Activated CD4-positive, alpha-beta T cell treated with anti-CD3 and anti-CD28 coated beads, Interleukin-2, Interleukin-4, amounts not matched to agents 100 ng/mL and 50 ng/mL, durations not matched to agents 16 hours and 8 hours (primary cell): ENCODE results near the gene TSPAN32.
A peak's percentile ranks its signal among the peaks of the same experiment; 100 is the strongest.

Source experiments
- DNase-seq: peaks from one replicate; pipeline ENCODE4 v3.0.0-alpha.2; 2020; ENCODE audit warnings: low spot score

TSPAN32 gene

DNA sequence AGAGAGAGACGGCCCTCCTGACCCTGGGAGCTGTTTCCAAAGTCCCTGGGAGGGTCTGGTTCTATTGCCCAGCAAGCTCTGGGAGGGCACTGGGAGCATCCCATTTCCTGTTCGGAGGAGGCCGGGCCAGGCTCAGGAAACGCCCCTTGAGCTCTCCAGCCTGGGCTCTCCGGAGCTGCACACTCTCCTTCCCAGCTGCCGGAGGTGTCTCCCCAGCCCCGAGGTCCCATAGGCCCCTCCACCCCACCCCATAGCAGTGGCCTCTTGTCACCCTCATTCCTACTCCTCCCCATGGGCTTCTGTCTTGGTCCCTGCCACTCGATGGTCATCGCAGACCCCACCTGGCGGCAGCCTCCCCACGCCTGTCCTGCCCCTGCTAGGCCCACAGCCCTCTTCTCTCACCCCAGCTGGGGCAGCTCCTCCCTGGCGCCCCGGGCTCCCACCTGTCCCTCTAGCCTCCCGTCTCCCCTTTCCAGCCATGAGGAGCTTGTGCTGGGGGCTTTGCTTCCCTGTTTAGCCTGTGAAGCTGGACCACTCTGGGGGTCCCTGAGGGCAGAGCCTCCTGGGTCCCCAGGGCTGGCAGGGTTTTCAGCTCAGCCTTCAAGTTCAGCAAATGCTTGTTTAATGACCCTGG, 2.8 kb downstream of the TSPAN32 start:
- DNase-seq, result no peak

DNA sequence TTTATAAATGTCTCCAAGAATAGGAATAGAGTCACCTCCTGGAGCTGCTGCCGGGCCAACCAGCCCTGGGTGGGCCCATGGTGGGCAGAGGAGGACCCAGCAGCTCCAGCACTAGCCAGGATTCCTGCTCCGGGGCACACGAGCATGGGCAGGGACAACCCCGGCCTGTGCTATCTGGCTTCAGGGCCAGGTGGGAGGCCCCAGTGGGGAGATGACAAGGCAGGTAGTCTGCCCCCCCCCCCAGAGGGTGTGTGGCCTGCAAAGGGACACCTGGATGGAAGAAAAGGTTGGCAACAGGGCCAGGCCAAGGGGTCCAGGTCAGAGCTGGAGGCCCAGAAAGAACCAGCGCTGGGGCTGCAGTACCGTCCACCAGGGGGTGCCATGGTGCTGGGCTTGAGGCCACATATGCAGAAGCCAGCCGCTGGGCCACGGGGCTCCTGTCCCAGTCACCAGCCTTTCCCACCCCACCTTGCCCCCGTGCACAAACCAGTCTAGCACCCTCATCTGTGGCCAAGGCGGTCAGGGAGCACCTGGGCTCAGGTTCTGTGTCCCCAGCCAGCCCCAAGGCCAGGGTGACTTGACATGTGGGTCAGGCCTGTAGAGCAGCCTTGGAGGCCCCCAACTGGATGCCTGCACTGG, 3.4 kb downstream of the TSPAN32 start:
- DNase-seq, result peak; percentile 85

DNA sequence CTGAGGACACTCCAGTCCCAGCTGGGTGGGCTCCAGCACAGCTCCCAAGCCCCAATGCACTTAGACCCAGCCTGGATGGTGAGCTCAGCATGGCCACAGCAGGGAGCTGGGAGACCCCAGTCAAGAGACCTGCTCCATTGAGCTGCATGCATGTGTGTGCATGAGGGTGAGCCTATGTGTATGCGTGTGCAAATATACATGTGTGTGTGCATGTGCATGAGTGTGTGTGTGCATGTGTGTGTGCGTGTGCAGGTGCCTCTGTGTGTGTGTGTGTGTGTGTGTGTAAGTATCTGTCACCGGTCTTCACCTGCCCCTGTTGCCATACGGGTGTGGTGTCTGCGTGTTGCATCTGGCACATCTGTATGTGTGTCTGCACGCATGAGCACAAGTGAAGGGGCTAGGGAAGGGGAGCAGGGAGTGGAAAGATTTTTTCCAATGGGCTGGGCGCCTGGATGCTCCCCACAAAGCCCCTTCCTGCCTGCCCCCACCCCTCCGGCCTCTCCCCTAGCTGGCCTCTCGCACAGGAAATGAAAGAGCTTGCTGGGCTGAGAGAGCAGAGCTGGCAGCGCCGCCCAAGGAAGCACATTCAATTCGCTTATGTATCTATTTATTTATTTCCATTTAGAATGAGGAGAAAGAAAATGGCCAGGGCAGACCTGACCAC, 4.1 kb downstream of the TSPAN32 start:
- DNase-seq, result peak; percentile 22

- DNase-seq, result no peak
Observed at GRCh38 chr11:2306452-2306823, 4.6 kb downstream of the TSPAN32 start.

DNA sequence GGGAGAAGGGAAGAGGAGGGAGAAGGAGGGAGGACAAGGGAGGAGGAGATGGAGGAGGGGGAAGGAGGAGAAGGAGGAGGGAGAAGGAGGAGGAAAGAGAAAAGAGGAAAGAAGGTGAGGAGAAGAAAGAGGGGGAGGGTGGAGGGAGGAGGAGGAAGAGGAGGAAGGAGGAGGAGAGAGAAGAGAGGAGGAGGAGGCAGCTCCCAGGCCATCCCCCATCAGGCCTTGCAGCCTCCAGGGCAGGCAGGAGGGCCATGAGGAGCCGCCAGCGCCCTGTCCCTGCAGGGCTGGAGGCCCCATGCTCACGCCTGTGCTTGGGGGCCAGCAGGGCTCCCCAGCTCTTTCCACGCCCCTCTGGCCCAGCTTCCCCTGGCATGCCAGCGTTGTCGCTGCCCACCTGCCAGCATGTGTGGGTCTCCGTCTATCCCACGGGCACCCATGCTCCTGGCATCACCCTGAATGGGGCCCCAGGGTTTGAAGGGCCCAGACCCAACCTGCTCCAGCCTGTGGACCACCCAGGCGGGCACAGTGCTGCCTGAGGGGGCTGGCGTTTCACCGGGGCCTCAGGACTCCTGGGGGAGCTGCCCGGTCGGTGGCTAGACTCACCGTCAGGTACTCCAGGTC, 5.2 kb downstream of the TSPAN32 start:
- DNase-seq, result no peak

DNA sequence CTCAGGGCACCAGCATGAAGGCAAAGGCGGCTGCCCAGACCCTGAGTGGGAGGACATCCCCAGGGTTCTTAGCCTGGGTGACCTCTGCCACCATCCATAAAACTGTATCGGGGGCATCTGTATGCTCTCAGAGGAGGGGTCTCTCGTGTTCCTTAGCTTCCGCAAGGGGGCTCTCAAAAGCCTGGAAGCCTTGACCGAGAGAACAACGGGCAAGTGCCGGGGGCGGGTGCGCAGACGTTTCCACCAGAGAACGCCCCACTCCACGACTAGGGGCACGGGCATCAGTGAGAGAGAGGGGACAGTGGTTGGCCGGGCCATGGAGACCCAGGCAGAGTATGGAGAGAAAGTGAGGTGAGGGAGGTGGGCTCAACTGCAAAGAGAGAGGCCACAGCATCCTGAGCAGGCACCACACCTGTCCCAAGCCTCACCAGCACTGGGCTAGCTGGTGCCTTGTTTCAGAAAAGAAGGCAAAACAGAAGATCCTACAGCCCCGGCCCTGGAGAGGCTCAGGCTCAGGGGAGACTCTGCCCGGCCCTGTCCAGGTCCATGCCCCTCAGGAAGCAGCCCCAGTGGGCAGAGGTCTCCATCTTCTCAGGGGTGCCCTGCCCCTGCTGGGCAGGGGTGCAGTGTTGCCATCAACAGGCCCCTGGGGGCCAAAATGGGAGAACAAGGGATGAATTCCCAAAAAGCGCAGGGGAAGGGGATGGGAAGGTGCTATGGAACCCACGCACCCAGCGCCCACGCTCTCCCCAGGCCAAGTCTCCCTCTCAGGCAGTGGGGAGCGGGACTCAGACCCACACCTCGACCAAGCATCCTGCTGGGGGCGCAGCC, 5.9 kb downstream of the TSPAN32 start:
- DNase-seq, result no peak

DNA sequence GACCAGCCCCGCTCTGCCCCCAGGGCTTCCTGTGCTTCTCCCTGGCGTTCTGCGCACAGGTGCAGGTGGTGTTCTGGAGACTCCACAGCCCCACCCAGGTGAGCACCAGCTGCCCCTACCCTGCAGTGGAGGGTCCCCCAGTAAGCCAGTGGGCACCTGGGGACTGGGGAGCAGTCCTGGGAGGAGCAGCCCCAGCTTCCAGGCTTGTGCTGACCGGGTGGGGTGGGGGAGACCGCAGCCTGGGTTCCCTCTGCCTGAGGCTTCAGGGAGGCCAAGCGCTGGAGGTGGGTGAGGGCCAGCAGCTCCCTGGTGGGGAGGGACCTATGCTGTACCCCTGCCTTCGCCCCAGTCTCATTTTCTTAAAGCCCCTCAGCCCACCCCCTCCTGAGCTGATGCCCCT, 6.9 kb downstream of the TSPAN32 start:
- DNase-seq, result no peak

- DNase-seq, result no peak
Observed at GRCh38 chr11:2309251-2310072, 7.6 kb downstream of the TSPAN32 start.

DNA sequence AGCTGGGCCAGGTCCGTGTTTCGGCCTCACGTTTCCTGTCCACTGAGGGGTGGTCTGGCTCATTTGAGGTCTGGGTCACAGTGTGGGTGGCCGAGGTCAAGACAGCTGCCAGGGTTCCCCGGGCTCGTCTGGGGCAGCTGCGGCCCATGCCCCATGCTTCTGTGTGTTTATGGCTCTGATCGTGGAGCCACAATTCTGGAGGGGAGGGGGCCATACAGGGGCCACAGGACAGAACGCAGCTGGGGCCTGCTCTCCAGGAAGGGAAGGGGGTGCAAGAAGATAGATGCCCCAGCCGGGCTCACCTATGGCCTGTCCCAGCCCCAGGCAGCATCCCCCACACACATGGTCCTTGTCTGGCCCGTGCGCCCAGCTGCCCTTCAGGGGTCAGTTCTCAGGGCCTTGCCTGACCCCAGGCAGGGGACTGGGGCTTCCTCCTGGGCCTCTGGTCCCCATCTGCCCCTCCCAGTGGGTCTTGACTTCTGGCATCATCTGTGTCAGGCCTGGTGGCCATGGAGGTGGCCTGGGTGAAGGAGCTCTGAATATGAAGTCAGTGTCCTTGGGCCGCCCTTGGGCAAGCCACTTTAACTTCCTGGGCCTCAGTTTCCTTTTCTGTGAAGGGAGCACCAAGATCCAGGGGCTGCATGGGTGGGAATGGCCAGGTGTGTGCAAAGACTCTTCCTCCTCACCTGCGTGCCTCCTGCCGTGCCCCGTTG, 8.4 kb downstream of the TSPAN32 start:
- DNase-seq, result no peak

DNA sequence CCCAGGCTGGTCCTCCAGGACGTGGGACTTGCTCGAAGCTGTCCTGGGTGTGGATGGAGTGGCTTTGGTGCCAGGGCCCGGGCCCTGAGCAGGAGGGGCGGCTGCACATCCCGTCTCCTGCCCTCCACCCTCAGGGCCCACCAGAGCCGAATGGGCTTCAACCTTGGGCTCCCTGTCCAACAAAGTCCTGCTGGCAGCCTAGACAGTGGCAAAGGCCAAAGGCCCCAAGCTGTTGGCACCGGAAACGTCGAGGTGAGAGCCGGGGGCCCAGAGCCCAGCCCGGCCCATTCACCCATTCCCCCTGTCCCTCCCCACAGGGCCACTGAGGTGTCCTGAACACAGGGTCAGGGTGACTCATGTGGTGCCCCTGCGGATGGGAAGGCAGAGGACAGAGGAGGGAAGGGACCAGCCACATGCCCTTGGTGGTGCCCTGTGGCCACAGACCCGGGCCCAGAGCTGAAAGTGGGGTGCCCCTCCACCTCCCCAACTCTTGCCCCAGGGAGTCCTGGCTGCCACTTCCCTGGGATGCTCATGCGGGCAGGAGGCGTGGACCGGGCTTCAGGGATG, 9.1 kb downstream of the TSPAN32 start:
- no peak for DNase-seq

- no peak for DNase-seq
Observed at GRCh38 chr11:2311353-2312133, 9.7 kb downstream of the TSPAN32 start.

DNA sequence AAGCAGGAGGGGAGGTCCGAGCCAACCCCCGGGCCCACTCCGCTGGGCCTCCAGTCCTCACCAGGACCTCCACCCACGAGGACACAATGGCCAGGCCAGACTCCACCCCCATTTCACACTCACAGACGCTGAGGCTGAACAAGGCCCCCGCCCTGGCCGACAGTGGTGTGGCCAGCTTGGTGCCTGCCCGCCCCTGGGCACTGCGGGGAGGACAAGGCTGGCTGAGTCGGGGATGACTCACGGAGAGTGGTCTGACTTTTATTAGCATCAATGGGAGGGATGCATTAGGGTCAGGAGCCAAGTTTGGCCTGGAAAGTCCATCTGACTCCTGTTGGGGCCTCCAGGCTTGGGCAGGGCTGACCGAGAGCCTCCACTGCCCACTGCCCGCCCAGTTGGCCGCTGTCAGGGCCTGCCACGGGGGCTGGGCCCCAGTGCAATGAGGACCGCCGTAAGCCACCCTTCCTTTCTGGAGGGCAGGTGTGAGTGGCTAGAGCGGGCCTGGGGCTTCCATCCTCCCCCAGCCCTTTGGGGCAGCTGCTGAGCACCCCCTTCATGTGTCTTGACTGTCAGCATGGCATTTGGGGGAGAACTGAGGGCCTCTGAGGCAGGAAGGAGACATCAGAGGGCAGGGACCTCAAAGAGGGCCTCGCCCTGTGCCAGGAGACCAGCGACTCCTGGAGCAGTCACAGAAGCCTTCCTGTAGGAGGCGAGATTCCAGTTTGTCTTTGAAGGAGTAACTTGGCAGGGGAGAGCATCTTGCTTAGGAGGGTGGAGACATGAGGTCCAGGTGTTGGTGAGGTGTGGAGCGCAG, 10.6 kb downstream of the TSPAN32 start:
- no peak for DNase-seq

DNA sequence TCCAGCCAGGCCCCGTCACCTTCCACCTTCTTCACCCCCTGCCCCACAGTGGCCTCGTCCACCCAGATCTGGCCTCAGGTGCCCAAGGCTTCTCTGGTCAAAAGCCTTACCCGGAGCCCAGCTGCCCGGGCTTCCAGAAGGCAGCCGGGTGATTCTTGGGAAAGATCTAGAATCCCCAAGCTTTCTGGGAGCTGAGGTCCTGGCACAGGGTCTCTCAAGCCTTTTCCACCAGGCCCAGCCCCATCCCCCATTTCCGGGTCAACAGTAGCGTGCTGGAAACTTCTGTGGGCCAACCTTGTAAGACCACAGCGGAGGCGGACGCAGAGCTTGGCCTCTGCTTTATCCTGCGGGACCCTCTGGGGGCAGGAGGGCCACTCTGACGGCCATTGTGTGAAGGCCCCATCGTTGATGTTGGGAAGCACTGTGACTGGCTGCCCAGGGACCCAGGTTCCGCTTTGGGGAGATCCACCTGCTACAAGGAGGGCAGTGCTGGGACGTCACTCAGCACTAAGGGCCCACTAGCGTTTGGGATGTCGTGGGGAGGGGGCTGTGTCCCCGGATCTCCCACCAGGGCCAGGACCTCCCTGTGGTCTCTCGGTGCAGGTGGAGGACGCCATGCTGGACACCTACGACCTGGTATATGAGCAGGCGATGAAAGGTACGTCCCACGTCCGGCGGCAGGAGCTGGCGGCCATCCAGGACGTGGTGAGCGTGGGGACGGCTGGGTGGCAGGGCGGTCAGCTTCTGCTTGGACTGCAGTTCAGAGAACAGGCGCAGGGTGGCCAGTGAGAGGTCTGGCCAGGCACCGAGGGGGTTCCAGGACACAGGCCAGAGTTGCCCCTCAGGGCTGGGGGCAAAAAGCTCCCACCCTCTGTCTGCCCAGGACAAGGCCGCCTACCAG, 11.5 kb downstream of the TSPAN32 start:
- DNase-seq, result no peak

- DNase-seq, result no peak
Observed at GRCh38 chr11:2314136-2314524, 12.3 kb downstream of the TSPAN32 start.

- no peak for DNase-seq
Observed at GRCh38 chr11:2314525-2315394, 12.9 kb downstream of the TSPAN32 start.

DNA sequence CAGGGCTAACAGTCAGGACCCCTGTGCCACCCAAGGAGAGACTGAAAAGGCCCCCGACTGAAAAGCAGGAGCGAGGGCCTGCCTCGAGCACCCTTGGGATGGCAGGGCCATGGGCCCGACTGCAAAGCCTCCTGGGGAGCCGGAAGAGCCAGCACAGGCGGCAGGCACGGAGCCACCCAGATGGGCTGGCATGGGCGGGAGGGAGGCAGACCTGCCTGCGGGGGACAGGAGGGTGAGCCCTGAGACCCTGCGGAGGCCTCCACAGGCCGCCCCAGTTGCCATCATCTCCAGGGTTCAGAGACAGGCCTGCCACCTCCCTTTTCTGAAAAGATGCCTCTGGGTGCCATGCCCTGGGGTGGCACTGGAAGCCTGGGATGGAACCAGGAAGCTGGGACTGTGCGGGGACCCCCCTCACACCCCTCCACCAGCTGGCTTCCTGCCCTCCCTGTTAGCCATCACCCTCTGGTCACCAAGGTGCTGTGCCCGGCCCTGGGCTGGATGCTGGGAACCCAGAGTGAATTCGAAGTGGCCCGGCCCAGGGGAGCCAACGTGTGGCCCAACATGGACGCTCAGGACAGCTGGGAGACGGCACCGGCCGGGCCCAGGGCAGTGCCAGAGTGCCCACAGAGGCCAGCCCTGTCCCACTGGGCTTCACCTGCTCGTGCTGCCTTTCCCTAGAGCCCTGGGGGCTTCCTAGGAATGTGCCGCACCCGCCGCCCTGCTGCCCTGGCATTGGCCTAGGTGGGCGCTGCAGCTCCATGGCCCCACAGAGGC, 13.8 kb downstream of the TSPAN32 start:
- DNase-seq, result no peak
